HG02623 (cell line): ENCODE data around the gene SLC7A5.

ENCODE experiments used
- ATAC-seq: cut with Tn5 transposase; IDR thresholded peaks from one replicate; pipeline ENCODE4 v1.9.1; 2021; ENCODE audit warnings: moderate library complexity; ENCODE audit not compliant: unreplicated experiment

SLC7A5 gene

GRCh38 chr16:87847785-87848675 lies 21.3 kb downstream of the SLC7A5 start:
- ATAC-seq = no peak

GRCh38 chr16:87847467-87847784 lies 21.9 kb downstream of the SLC7A5 start:
- no peak for ATAC-seq

GRCh38 chr16:87846705-87847466 lies 22.4 kb downstream of the SLC7A5 start:
- ATAC-seq = no peak

- no peak for ATAC-seq
Measured at GRCh38 chr16:87845807-87846619, 23.3 kb downstream of the SLC7A5 start.

GRCh38 chr16:87845213-87845612 lies 24.1 kb downstream of the SLC7A5 start:
- no peak for ATAC-seq

- ATAC-seq = no peak
Measured at GRCh38 chr16:87844809-87845208, 24.5 kb downstream of the SLC7A5 start.

GRCh38 chr16:87844120-87844733 lies 25.1 kb downstream of the SLC7A5 start:
- ATAC-seq = no peak

GRCh38 chr16:87843678-87844105 lies 25.6 kb downstream of the SLC7A5 start:
- ATAC-seq = no peak

GRCh38 chr16:87842209-87842869 lies 27.0 kb downstream of the SLC7A5 start:
- ATAC-seq = no peak

GRCh38 chr16:87841340-87842208 lies 27.7 kb downstream of the SLC7A5 start:
- no peak for ATAC-seq

GRCh38 chr16:87840271-87840978 lies 28.9 kb downstream of the SLC7A5 start:
- no peak for ATAC-seq

- no peak for ATAC-seq
Measured at GRCh38 chr16:87839542-87840270, 29.6 kb downstream of the SLC7A5 start.

GRCh38 chr16:87838643-87839541 lies 30.4 kb downstream of the SLC7A5 start:
- no peak for ATAC-seq

GRCh38 chr16:87837627-87838289 lies 31.5 kb downstream of the SLC7A5 start:
- ATAC-seq = no peak

GRCh38 chr16:87836844-87837581 lies 32.3 kb downstream of the SLC7A5 start:
- ATAC-seq = no peak

- no peak for ATAC-seq
Measured at GRCh38 chr16:87836346-87836843, 32.9 kb downstream of the SLC7A5 start.
